Stimulated activated CD8-positive, alpha-beta memory T cell treated with anti-CD3 and anti-CD28 coated beads, Interleukin-12 subunit alpha, Interleukin-12 subunit beta, amount 100 ng/mL, for 24 hours (primary cell): ENCODE measurements around the gene MCF2L2.

Experiments
- DNase-seq: peaks from one replicate; pipeline ENCODE4 v3.0.0-alpha.2; 2020; ENCODE audit errors: extremely low read depth

The MCF2L2 gene

GRCh38 chr3:183328164-183328563, 100.3 kb downstream of the MCF2L2 start:
- no peak for DNase-seq

GRCh38 chr3:183327343-183327742, 101.1 kb downstream of the MCF2L2 start:
- DNase-seq, result no peak

GRCh38 chr3:183324083-183324482, 104.3 kb downstream of the MCF2L2 start:
- no peak for DNase-seq

GRCh38 chr3:183319371-183319770, 109.0 kb downstream of the MCF2L2 start:
- no peak for DNase-seq

GRCh38 chr3:183318877-183319276, 109.5 kb downstream of the MCF2L2 start:
- no peak for DNase-seq

- no peak for DNase-seq
These were observed 110.2 kb downstream of the MCF2L2 start for GRCh38 chr3:183317886-183318865.

- no peak for DNase-seq
These were observed 111.1 kb downstream of the MCF2L2 start for GRCh38 chr3:183317271-183317670.

GRCh38 chr3:183315739-183316138, 112.7 kb downstream of the MCF2L2 start:
- DNase-seq, result no peak

- no peak for DNase-seq
These were observed 114.7 kb downstream of the MCF2L2 start for GRCh38 chr3:183313764-183314163.

- no peak for DNase-seq
These were observed 115.1 kb downstream of the MCF2L2 start for GRCh38 chr3:183313351-183313750.

- DNase-seq, result no peak
These were observed 116.0 kb downstream of the MCF2L2 start for GRCh38 chr3:183312433-183312832.

- DNase-seq, result no peak
These were observed 117.5 kb downstream of the MCF2L2 start for GRCh38 chr3:183310936-183311335.

GRCh38 chr3:183309276-183309675, 119.1 kb downstream of the MCF2L2 start:
- no peak for DNase-seq

GRCh38 chr3:183308751-183309150, 119.7 kb downstream of the MCF2L2 start:
- no peak for DNase-seq

GRCh38 chr3:183307749-183308148, 120.7 kb downstream of the MCF2L2 start:
- no peak for DNase-seq

GRCh38 chr3:183306798-183307671, 121.4 kb downstream of the MCF2L2 start:
- DNase-seq, result no peak

GRCh38 chr3:183303690-183304089, 124.7 kb downstream of the MCF2L2 start:
- DNase-seq, result no peak

- no peak for DNase-seq
These were observed 126.4 kb downstream of the MCF2L2 start for GRCh38 chr3:183301937-183302580.

- no peak for DNase-seq
These were observed 127.3 kb downstream of the MCF2L2 start for GRCh38 chr3:183300996-183301562.

- DNase-seq, result no peak
These were observed 128.4 kb downstream of the MCF2L2 start for GRCh38 chr3:183299976-183300375.

GRCh38 chr3:183298701-183299153, 129.7 kb downstream of the MCF2L2 start:
- no peak for DNase-seq

GRCh38 chr3:183296944-183297343, 131.5 kb downstream of the MCF2L2 start:
- no peak for DNase-seq
